CD4-positive, alpha-beta T cell treated with Interleukin-6 at 100 ng/mL for 8 hours (primary cell): ENCODE results near the gene MCF2L2.

Source experiments
- DNase-seq: peaks from one replicate; pipeline ENCODE4 v3.0.0-alpha.2; 2020; ENCODE audit warnings: mixed read lengths, low spot score

MCF2L2 gene

DNA sequence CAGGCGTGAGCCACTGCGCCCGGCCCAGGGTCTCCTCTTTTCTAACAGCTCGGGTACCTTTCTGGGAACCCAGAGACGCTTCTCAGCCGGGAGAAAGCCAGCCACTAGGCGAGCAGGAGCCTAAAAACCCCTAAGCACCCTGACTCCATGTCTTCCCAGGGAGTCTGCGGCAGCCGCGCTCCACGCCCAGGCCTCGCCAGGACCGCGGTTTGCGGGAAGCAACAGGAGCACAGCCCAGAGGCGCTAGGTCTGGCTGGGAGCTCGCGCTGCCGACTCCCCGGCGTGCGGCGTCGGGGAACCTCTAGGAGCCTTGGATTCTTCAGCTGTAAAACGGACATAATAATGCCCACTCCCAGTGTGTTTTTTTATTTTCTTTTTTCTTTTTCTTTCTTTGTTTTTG, 264.9 kb downstream of the MCF2L2 start:
- DNase-seq: no peak

- DNase-seq: no peak
These were observed 266.7 kb downstream of the MCF2L2 start for GRCh38 chr3:183161552-183162336.

DNA sequence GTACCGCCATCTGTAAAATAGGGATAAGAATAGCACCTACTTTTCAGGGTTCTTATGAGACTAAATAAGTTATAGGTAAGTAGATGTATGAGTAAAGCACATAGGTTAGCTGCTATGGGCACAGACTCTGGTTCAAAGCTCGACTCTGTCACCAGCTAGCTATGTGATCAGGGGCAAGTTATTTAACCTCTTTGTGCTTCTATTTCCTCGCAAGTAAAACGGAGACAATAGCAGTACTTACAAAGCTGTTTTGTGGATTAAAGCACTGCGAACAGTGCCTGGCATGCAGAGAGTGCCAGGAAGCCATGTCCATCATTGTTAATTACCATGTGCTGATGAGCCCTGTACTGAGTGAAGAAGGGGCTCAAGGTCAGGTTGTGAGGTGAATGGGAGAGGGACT, 267.8 kb downstream of the MCF2L2 start:
- DNase-seq: no peak

- DNase-seq: no peak
These were observed 269.1 kb downstream of the MCF2L2 start for GRCh38 chr3:183159333-183159732.

DNA sequence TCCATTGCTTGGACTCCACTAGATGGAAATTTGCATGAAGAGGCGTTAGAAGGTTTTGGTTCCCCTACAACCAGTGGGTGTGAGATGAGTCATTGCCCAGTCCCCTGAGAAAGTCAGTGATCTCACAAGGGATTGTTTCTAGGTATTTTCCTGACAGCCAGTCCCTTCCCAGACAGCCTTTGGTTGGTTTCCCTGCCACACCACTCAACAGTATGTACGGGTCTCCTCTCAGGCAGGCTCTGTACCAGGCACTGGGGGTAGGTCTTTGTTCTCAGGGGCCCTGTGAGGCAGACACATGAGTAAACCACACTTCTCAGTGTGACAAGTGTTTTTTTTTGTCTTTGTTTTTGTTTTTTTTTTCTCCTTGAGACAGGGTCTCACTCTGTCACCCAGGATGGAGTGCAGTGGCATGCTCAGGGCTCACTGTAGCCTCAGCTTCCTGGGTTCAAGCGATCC, 269.8 kb downstream of the MCF2L2 start:
- DNase-seq: no peak

DNA sequence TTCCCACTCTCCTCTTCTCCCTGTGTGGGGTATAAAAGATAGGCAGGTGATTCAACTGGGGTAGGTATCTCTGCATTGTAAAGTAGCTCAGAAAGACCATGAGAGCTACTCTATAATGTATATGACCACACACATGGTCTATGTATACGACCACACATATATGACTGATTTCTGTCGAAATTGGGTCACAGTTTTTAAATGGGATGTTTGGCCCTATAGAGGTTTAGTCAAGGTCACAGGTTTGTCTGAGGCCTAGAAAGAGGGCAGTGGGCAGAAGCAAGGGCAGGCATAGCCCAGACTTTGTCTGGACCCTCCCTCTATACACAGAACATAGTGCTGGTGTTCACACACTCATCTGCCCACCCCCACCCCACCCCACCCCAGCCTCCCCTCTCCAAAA, 270.3 kb downstream of the MCF2L2 start:
- no peak for DNase-seq

- no peak for DNase-seq
These were observed 272.2 kb downstream of the MCF2L2 start for GRCh38 chr3:183156266-183156665.

DNA sequence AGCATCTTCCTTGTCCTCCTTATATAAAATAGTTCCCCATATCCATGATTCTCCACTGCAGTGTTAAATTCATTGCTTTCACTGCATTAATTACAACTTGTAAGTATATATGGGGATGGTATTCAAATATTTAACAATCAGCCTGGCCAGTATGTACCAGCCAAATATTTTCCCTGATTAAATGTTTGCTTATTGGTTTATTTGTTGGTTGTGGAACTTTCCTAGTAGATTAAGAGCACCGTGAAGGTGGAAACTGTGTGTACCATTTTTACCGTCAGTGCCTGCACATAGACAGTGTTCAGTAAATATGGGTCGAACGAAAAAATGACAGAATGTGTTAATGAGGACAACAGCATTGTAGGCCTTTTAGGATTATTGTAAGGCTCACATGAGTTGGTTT, 272.9 kb downstream of the MCF2L2 start:
- DNase-seq: no peak

- DNase-seq: no peak
These were observed 275.0 kb downstream of the MCF2L2 start for GRCh38 chr3:183153210-183153950.

DNA sequence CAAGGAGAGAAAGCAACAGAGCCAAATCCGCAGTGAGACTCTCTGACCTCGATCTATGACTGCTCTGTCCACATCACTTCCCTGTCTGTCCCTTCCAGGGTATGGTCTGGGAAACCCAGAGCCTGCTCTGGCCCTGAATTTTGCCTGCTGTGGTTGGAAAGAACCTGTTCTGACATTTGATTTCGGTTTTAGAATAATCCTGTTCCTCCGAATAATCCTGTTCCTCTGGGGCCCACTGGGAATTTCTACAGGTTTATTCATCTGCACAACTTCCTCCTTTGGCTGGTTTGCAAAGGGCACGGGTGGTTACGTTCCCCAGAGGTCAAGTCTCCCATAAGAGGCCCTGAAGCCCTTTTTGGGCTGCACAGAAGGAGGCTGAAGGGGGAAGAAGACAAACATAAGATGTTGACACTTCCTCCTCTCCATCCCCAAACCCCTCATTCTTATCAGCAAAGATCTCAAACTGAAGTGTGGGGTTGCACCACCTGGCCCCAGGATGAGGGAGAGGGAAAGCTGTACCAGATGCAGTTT, 276.5 kb downstream of the MCF2L2 start:
- DNase-seq: no peak

GRCh38 chr3:183151086-183151485, 277.3 kb downstream of the MCF2L2 start:
- no peak for DNase-seq

DNA sequence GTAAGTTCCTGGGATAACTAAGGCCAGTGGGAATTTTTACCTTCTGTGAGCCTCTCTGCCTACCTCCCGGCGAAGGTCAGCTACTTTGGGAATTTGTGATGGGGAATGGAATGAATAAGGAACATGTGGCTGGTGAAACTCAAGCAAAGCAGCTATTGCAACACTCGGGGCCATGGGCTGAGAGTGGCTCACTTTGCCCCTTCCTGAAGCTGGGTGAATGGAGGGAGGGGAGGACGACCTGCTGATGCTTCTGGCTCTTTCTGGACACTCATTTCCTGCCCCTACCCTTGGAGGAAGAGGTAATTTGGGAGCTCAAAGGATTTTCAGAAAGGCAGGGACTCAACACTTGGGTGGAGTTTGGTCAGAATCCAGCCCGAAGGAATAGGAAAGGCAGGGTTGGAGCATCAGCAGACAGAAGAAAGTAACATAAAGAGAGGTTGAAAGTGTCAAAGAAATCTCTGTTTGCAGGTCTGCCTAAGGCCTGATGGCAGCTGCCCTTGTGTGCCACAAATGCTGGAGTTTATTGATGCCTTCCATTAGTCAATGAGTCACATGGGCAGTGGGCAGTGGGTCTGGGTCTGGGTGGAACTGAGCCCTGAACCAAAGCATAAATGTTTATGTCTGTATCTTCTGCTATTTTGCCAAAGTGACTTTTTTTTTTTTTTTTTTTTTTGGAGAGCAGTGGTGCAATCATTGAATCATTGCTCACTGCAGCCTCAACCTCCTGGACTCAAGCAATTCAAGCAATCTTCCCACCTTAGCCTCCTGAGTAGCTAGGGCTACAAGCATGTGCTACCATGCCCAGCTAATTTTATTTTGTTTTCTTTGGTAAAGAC, 278.3 kb downstream of the MCF2L2 start:
- no peak for DNase-seq

DNA sequence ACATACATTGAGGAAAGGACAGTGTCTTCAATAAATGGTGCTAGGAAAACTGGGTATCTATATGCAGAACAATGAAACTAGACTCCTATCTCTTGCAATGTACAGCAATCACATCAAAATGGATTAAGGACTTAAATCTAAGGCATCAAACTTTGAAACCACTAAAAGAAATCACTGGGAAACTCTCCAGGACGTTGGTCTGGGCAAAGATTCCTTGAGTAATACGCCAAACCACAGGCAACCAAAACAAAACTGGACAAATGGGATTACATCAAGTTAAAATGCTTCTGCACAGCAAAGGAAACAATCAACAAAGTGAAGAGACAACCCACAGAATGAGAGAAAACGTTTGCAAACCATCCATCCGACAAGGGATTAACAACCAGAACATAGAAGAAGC, 280.4 kb downstream of the MCF2L2 start:
- DNase-seq: no peak

DNA sequence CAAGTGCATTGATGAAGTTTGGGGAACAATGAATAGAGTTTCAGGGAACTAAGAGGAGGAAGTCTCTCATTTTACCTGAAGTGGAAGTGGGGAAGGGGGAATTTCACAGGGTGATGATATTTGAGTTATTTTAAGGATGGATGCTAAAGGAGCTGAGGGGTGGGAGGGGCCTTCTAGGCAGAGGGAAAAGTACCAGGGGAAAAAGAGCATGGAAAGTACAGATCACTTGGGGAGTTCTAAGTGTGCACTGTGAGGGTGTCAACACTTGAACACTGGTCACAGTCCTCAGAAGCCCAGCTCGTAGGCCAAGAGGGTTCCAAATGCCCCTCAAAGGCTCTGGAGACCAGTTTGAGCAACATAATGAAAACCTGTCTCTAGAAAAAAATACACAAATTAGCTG, 284.1 kb downstream of the MCF2L2 start:
- no peak for DNase-seq

GRCh38 chr3:183142199-183142598, 286.2 kb downstream of the MCF2L2 start:
- DNase-seq: no peak

DNA sequence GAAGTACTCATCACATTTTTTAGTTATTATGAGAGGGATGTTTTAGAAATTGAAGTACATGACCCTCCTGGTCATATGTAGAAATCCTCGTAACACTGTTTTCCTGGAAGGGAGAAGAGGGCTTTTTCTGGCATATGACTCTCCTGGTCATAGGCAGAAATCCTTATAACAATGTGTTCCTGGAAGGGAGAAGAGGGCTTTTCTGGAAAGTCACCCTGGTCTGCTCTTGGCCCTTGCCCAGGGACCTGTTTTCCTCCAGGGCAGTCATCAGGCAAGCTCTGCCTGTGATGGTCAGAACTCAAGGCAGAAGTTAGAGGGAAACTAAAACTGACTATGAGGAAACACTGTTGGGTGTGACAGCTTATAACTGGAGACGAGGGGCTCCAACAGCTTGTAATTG, 293.6 kb downstream of the MCF2L2 start:
- DNase-seq: no peak

DNA sequence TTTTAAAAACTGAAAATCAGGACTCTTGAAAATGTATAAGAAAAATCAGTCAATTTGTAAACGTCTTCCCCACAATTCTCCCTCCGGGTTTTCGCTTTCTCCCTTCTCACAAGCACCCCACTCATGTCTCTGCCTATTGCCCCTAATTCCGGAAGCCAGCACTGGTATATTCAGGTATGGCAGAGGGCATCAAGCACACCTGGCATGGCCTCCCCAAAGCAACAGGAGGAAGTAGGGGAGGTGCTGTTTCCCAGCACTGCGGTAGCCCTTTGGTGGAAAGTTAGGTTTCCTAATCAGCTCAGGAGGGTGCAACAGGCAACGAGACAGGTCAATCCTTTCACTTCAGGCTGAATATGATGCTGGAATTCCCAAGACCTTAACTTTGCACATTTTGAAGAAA, 296.0 kb downstream of the MCF2L2 start:
- no peak for DNase-seq

DNA sequence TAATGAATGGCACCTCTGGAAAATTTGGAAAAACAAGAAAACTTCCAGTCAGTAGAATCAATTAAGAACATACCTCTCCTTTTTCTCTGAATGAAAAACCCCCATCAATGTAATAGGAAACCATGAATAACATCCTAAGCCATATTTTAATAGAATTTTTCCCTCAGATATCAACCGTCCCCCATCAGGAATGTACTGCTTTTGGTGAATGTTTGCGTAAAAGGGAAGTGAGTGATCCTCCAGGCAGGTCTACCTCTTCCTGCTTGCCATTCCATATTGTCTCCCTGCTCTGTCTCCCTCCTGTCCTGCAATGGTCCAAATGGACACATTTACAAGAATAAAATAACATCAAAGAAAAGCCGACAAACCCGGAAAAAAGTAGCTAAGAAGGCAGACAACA, 296.7 kb downstream of the MCF2L2 start:
- DNase-seq: no peak

- no peak for DNase-seq
These were observed 297.2 kb downstream of the MCF2L2 start for GRCh38 chr3:183131186-183131725.

DNA sequence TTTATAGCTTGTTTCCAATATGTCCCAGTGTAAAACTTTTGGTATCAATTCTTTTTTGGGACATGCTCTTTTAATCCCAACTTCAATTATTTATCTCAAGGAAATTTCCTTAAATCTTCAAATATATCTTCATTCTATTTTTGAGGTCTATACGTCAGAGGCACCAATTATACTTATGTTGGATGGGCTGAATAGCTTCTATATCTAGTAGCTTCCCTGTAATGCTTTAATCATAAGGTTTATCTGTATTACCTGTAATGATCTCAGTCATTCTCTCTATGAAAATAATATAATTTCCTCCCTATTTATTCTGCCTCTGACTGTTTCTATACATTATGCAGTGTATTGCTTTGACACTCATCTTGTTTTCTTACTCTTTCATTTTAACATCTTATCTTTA, 299.2 kb downstream of the MCF2L2 start:
- DNase-seq: no peak

- no peak for DNase-seq
These were observed 299.7 kb downstream of the MCF2L2 start for GRCh38 chr3:183128709-183129108.
